Naive thymus-derived CD4-positive, alpha-beta T cell (primary cell): ENCODE data around the gene FAM118A. TPM values are rescaled to one million over a fixed set of nuclear protein-coding genes. Genes with fewer than 3 reads are reported as not detected.

ENCODE experiments used
- ATAC-seq: fragments of 150-1000 bp; cut with Tn5 transposase; 2 replicates; pipeline ENCODE4 v1.10.0; 2021; ENCODE audit warnings: mild to moderate bottlenecking, moderate library complexity
- CTCF ChIA-PET: fragments of 350-600 bp; sonication (Branson Sonifier 250); formaldehyde crosslinking; loops from one replicate; lab custom pipeline; 2021; ENCODE audit warnings: antibody characterized with exemption; lab: Charles Lee
- POLR2A ChIA-PET: fragments of 350-600 bp; sonication (Branson Sonifier 250); formaldehyde crosslinking; loops from one replicate; lab custom pipeline; 2021; ENCODE audit warnings: antibody characterized with exemption, inconsistent platforms; lab: Charles Lee
- DNase-seq, 9 donors: peaks; one replicate each; pipeline versions ENCODE4 v3.0.0 to v3.0.0-alpha.2; 2020 to 2022; ENCODE audit warnings: mixed read lengths in 1 of 9
- H3K27ac ChIP-seq: one replicate; pipeline ENCODE4 v1.7.0; 2013; ENCODE audit warnings: mild to moderate bottlenecking, low read depth, low read length, moderate library complexity
- H3K27me3 ChIP-seq, 2 donors: one replicate each; pipeline ENCODE4 v1.7.0; 2013; ENCODE audit warnings: low read length in 2 of 2, mild to moderate bottlenecking in 2 of 2, moderate library complexity in 2 of 2; ENCODE audit not compliant: control insufficient read depth in 2 of 2, insufficient read depth in 2 of 2
- H3K36me3 ChIP-seq, 3 experiments: 1 replicate in 2 of 3; 2 replicates in 1 of 3; pipeline ENCODE4 v1.7.0; 2013; ENCODE audit warnings: low read length in 3 of 3, mild to moderate bottlenecking in 3 of 3, moderate library complexity in 1 of 3; ENCODE audit not compliant: insufficient read depth in 3 of 3, control insufficient read depth in 2 of 3
- H3K4me1 ChIP-seq, 2 donors: one replicate each; pipeline ENCODE4 v1.7.0; 2013; ENCODE audit warnings: low read length in 2 of 2, mild to moderate bottlenecking in 2 of 2, moderate library complexity in 1 of 2; ENCODE audit not compliant: control insufficient read depth in 2 of 2, insufficient read depth in 2 of 2
- H3K4me3 ChIP-seq: 2 replicates; pipeline ENCODE4 v1.7.0; 2013; ENCODE audit warnings: mild to moderate bottlenecking, low read length
- H3K9me3 ChIP-seq, 3 experiments: 1 replicate in 2 of 3; 2 replicates in 1 of 3; pipeline ENCODE4 v1.7.0; 2013; ENCODE audit warnings: low read length in 3 of 3; ENCODE audit not compliant: control insufficient read depth in 2 of 3
- H3K27ac Mint-ChIP-seq, 9 donors: one replicate each; pipeline ENCODE4 v1.8.0; 2020 to 2022; ENCODE audit warnings: mixed read lengths in 9 of 9, mild to moderate bottlenecking in 8 of 9, moderate library complexity in 5 of 9, inconsistent platforms in 2 of 9
- H3K27me3 Mint-ChIP-seq, 5 donors: one replicate each; pipeline ENCODE4 v1.8.0; 2021 to 2022; ENCODE audit warnings: mixed read lengths in 5 of 5, mild to moderate bottlenecking in 1 of 5
- H3K36me3 Mint-ChIP-seq, 5 donors: one replicate each; pipeline ENCODE4 v1.8.0; 2020 to 2022; ENCODE audit warnings: mixed read lengths in 5 of 5, mild to moderate bottlenecking in 3 of 5, inconsistent platforms in 1 of 5
- H3K4me1 Mint-ChIP-seq, 7 donors: one replicate each; pipeline ENCODE4 v1.8.0; 2020 to 2022; ENCODE audit warnings: mixed read lengths in 7 of 7, mild to moderate bottlenecking in 3 of 7, inconsistent platforms in 1 of 7
- H3K4me3 Mint-ChIP-seq, 10 donors: one replicate each; pipeline ENCODE4 v1.8.0; 2020 to 2022; ENCODE audit warnings: mild to moderate bottlenecking in 10 of 10, mixed read lengths in 10 of 10, moderate library complexity in 6 of 10, inconsistent platforms in 2 of 10
- H3K9me3 Mint-ChIP-seq, 11 donors: one replicate each; pipeline ENCODE4 v1.8.0; 2020 to 2022; ENCODE audit warnings: mixed read lengths in 11 of 11, mild to moderate bottlenecking in 4 of 11, inconsistent platforms in 1 of 11, moderate library complexity in 1 of 11
- intact Hi-C, 2 donors: fragments of 100-400 bp; cut with micrococcal nuclease; formaldehyde crosslinking; loops; one replicate each; pipeline ENCODE4 v1.15.1; 2023
- polyA plus RNA-seq, 2 donors: library from polyadenylated mRNA; unstranded; fragments of 300-500 nt; fragmentation: Illumina TruSeq; gene quantifications; one replicate each; pipeline ENCODE4 v1.2.3, GENCODE V29; 2021
- total RNA-seq, 6 experiments: library from RNA in 5 of 6; stranded (reverse) in 5 of 6; gene quantifications; 1 replicate in 5 of 6; 2 replicates in 1 of 6; pipeline ENCODE4 v1.2.3 and lab custom pipeline; 2021 to 2026

Gene FAM118A
- total and polyA plus RNA-seq, 7 experiments from 2014 or later: 54.0 to 216 (median 109) TPM

GRCh38 chr22:45295492-45295891 is 14.2 kb upstream of the FAM118A start:
- intact Hi-C loops: no loop called here
- Histone ChIP-seq H3K4me1 (peaks cover 14 to 20% of the 10 kb centered on the region in 2 donors), H3K9me3 (no peaks in the 10 kb centered on the region), H3K36me3 (no peaks in the 10 kb centered on the region), H3K4me3 (no peak overlapping the region), H3K27me3 (no peaks in the 10 kb centered on the region), H3K27ac (peak overlapping the region; percentile 40)
- H3K9me3 Mint-ChIP-seq: no peaks in the 10 kb centered on the region
- ChIA-PET CTCF (interaction anchor here (0.7 kb wide), 1 partner anchor 155 kb away, joined by 3 read pairs; no protein-coding TSS in a partner anchor), POLR2A (interaction anchor here (7.7 kb wide), 1 partner anchor 14 kb away, joined by 73 read pairs; the partner anchor contains the start of gene FAM118A)
- ATAC-seq: no peak
- H3K36me3 Mint-ChIP-seq: no peaks in the 10 kb centered on the region
- peaks cover 12 to 43% (median 25%) of the 10 kb centered on the region in 7 donors for H3K4me1 Mint-ChIP-seq
- no peaks in the 10 kb centered on the region for H3K27me3 Mint-ChIP-seq
- DNase-seq: no peak
- H3K27ac Mint-ChIP-seq: peak overlapping the region; percentile 5 to 97 (median 82)
- peak overlapping the region in 3 of 10 donors; percentile 39 to 66 (median 66) for H3K4me3 Mint-ChIP-seq

GRCh38 chr22:45296628-45297297 is 13.0 kb upstream of the FAM118A start:
- no peaks in the 10 kb centered on the region for H3K36me3 Mint-ChIP-seq
- H3K27ac Mint-ChIP-seq: peak overlapping the region; percentile 80 to 97 (median 92)
- peak overlapping the region; percentile 72 for H3K27ac ChIP-seq
- peaks cover 9 to 20% of the 10 kb centered on the region in 2 donors for H3K4me1 ChIP-seq
- H3K4me3 Mint-ChIP-seq: peak overlapping the region; percentile 47 to 82 (median 66)
- ChIA-PET POLR2A (interaction anchor here (0.6 to 7.7 kb wide), 7 partner anchors 12 to 124 kb away, joined by 3 to 73 read pairs (median 5); partner anchors contain the start of gene FAM118A), CTCF (interaction anchor here (0.9 to 1.4 kb wide), 3 partner anchors 12 to 24 kb away, joined by 4 to 5 read pairs (median 5); no protein-coding TSS in a partner anchor)
- no peaks in the 10 kb centered on the region for H3K27me3 Mint-ChIP-seq
- no peaks in the 10 kb centered on the region for H3K9me3 ChIP-seq
- intact Hi-C loops: loop anchor here in 1 of 2 donors (1.0 kb wide), 2 partner anchors 13 to 22 kb away; partner anchors contain the start of gene FAM118A
- no peaks in the 10 kb centered on the region for H3K36me3 ChIP-seq
- H3K9me3 Mint-ChIP-seq: no peaks in the 10 kb centered on the region
- peaks cover 12 to 43% (median 25%) of the 10 kb centered on the region in 7 donors for H3K4me1 Mint-ChIP-seq
- no peaks in the 10 kb centered on the region for H3K27me3 ChIP-seq
- peak overlapping the region; percentile 3 for H3K4me3 ChIP-seq
- ATAC-seq (peak; percentile 92), DNase-seq (peak in 7 of 9 donors; percentile 49 to 77 (median 71))

GRCh38 chr22:45298934-45299505 is 10.7 kb upstream of the FAM118A start:
- CTCF ChIA-PET: no interaction called here
- no peaks in the 10 kb centered on the region for H3K9me3 ChIP-seq
- intact Hi-C loops: no loop called here

GRCh38 chr22:45302751-45303150 is 7.0 kb upstream of the FAM118A start:
- CTCF ChIA-PET: no interaction called here
- H3K36me3 Mint-ChIP-seq: no peaks in the 10 kb centered on the region
- H3K27ac ChIP-seq: no peak overlapping the region
- H3K4me1 Mint-ChIP-seq: peaks cover 0 to 16% (median 7%) of the 10 kb centered on the region in 7 donors
- peak overlapping the region in 1 of 9 donors; percentile 28 for H3K27ac Mint-ChIP-seq
- no peaks in the 10 kb centered on the region for H3K9me3 ChIP-seq
- no peak overlapping the region for H3K4me3 ChIP-seq
- no peaks in the 10 kb centered on the region for H3K9me3 Mint-ChIP-seq
- H3K4me3 Mint-ChIP-seq: no peak overlapping the region
- POLR2A ChIA-PET: interaction anchor here (0.5 kb wide), 1 partner anchor 1470 kb away, joined by 3 read pairs; no protein-coding TSS in a partner anchor
- intact Hi-C loops: no loop called here
- H3K4me1 ChIP-seq: no peaks in the 10 kb centered on the region
- DNase-seq (no peak), ATAC-seq (no peak)
- no peaks in the 10 kb centered on the region for H3K27me3 Mint-ChIP-seq
- no peaks in the 10 kb centered on the region for H3K27me3 ChIP-seq
- no peaks in the 10 kb centered on the region for H3K36me3 ChIP-seq

More at GRCh38 chr22:45298934-45299505, 10.7 kb upstream of the FAM118A start:
- DNase-seq (no peak), ATAC-seq (no peak)
- Histone ChIP-seq H3K4me3 (no peak overlapping the region), H3K4me1 (peaks cover 9 to 20% of the 10 kb centered on the region in 2 donors), H3K36me3 (no peaks in the 10 kb centered on the region), H3K27me3 (no peaks in the 10 kb centered on the region), H3K27ac (no peak overlapping the region)
- H3K27ac Mint-ChIP-seq: peak overlapping the region in 8 of 9 donors; percentile 19 to 84 (median 77)
- H3K27me3 Mint-ChIP-seq: no peaks in the 10 kb centered on the region
- POLR2A ChIA-PET: interaction anchor here (1.5 to 7.7 kb wide), 2 partner anchors 10 to 19 kb away, joined by 6 to 73 read pairs; partner anchors contain the start of gene FAM118A
- no peak overlapping the region for H3K4me3 Mint-ChIP-seq
- H3K9me3 Mint-ChIP-seq: no peaks in the 10 kb centered on the region
- no peaks in the 10 kb centered on the region for H3K36me3 Mint-ChIP-seq
- peaks cover 12 to 43% (median 25%) of the 10 kb centered on the region in 7 donors for H3K4me1 Mint-ChIP-seq

GRCh38 chr22:45303181-45303580 is 6.6 kb upstream of the FAM118A start:
- intact Hi-C loops: no loop called here

GRCh38 chr22:45304971-45305370 is 4.8 kb upstream of the FAM118A start:
- ATAC-seq: no peak
- Mint-ChIP-seq H3K27ac (no peak overlapping the region), H3K4me3 (no peak overlapping the region), H3K27me3 (no peaks in the 10 kb centered on the region), H3K9me3 (no peaks in the 10 kb centered on the region), H3K4me1 (peaks cover 6 to 16% (median 11%) of the 10 kb centered on the region in 7 donors), H3K36me3 (no peaks in the 10 kb centered on the region)
- no peak overlapping the region for H3K27ac ChIP-seq
- no peak for DNase-seq
- no peaks in the 10 kb centered on the region for H3K27me3 ChIP-seq
- CTCF ChIA-PET: no interaction called here
- H3K9me3 ChIP-seq: no peaks in the 10 kb centered on the region
- H3K4me3 ChIP-seq: no peak overlapping the region
- intact Hi-C loops: no loop called here
- peaks cover 8 to 11% of the 10 kb centered on the region in 2 donors for H3K4me1 ChIP-seq
- peaks cover 0 to under 1% (median 0%) of the 10 kb centered on the region in 3 experiments for H3K36me3 ChIP-seq
- POLR2A ChIA-PET: interaction anchor here (8.9 kb wide), 1 partner anchor 7 kb away, joined by 73 read pairs; no protein-coding TSS in a partner anchor

More at GRCh38 chr22:45303181-45303580, 6.6 kb upstream of the FAM118A start:
- DNase-seq (no peak), ATAC-seq (no peak)
- peaks cover 0 to 15% (median 7%) of the 10 kb centered on the region in 7 donors for H3K4me1 Mint-ChIP-seq
- Histone ChIP-seq H3K27ac (no peak overlapping the region), H3K4me3 (no peak overlapping the region), H3K27me3 (no peaks in the 10 kb centered on the region), H3K36me3 (no peaks in the 10 kb centered on the region), H3K4me1 (no peaks in the 10 kb centered on the region), H3K9me3 (no peaks in the 10 kb centered on the region)
- H3K9me3 Mint-ChIP-seq: no peaks in the 10 kb centered on the region
- ChIA-PET CTCF (no interaction called here), POLR2A (interaction anchor here (0.5 kb wide), 1 partner anchor 1470 kb away, joined by 3 read pairs; no protein-coding TSS in a partner anchor)
- no peaks in the 10 kb centered on the region for H3K36me3 Mint-ChIP-seq
- H3K27me3 Mint-ChIP-seq: no peaks in the 10 kb centered on the region
- H3K4me3 Mint-ChIP-seq: no peak overlapping the region
- H3K27ac Mint-ChIP-seq: peak overlapping the region in 2 of 9 donors; percentile 28 to 42
